ENCODE results near the gene DHX35.
"Not testable (repeated sequence)": the region's sequence is repeated elsewhere in the genome, so short reads cannot be mapped to it uniquely, and the experiment has no call there.

The DHX35 gene

GRCh38 chr20:38940644-38941043, 21.5 kb upstream of the DHX35 start:
- DNase-seq (ENCODE audit: low spot score): no peak

GRCh38 chr20:38941726-38942389, 20.3 kb upstream of the DHX35 start:
- DNase-seq (ENCODE audit: low spot score): no peak

GRCh38 chr20:38945012-38945411, 17.1 kb upstream of the DHX35 start:
- DNase-seq (ENCODE audit: low spot score): no peak

- no peak for DNase-seq (ENCODE audit: low spot score)
Measured at GRCh38 chr20:38946836-38947235, 15.3 kb upstream of the DHX35 start.

- no peak for DNase-seq (ENCODE audit: low spot score)
Measured at GRCh38 chr20:38947931-38948362, 14.2 kb upstream of the DHX35 start.

GRCh38 chr20:38950254-38950653, 11.9 kb upstream of the DHX35 start:
- DNase-seq (ENCODE audit: low spot score): no peak

GRCh38 chr20:38951611-38952010, 10.5 kb upstream of the DHX35 start:
- no peak for DNase-seq (ENCODE audit: low spot score)

- no peak for DNase-seq (ENCODE audit: low spot score)
Measured at GRCh38 chr20:38952153-38952552, 10.0 kb upstream of the DHX35 start.

- DNase-seq (ENCODE audit: low spot score): no peak
Measured at GRCh38 chr20:38953630-38954340, 8.4 kb upstream of the DHX35 start.

- DNase-seq (ENCODE audit: low spot score): no peak
Measured at GRCh38 chr20:38957235-38957876, 4.8 kb upstream of the DHX35 start.

GRCh38 chr20:38957915-38958485, 4.1 kb upstream of the DHX35 start:
- no peak for DNase-seq (ENCODE audit: low spot score)

GRCh38 chr20:38960187-38960687, 1.9 kb upstream of the DHX35 start:
- not testable (repeated sequence) for DNase-seq (ENCODE audit: low spot score)

- DNase-seq (ENCODE audit: low spot score): no peak
Measured at GRCh38 chr20:38961530-38962043, 557 bp upstream of the DHX35 start.

- DNase-seq (ENCODE audit: low spot score): no peak
Measured at GRCh38 chr20:38962928-38963401, 821 bp downstream of the DHX35 start.

GRCh38 chr20:38963745-38964144, 1.6 kb downstream of the DHX35 start:
- no peak for DNase-seq (ENCODE audit: low spot score)

GRCh38 chr20:38965264-38965663, 3.1 kb downstream of the DHX35 start:
- no peak for DNase-seq (ENCODE audit: low spot score)

- DNase-seq (ENCODE audit: low spot score): no peak
Measured at GRCh38 chr20:38968090-38968489, 5.9 kb downstream of the DHX35 start.

GRCh38 chr20:38969708-38970107, 7.6 kb downstream of the DHX35 start:
- no peak for DNase-seq (ENCODE audit: low spot score)

GRCh38 chr20:38970302-38970701, 8.2 kb downstream of the DHX35 start:
- no peak for DNase-seq (ENCODE audit: low spot score)

GRCh38 chr20:38973107-38973506, 11.0 kb downstream of the DHX35 start:
- no peak for DNase-seq (ENCODE audit: low spot score)

- peak; percentile 16 for DNase-seq (ENCODE audit: low spot score)
Measured at GRCh38 chr20:38973645-38974044, 11.5 kb downstream of the DHX35 start.

GRCh38 chr20:38975539-38976120, 13.5 kb downstream of the DHX35 start:
- DNase-seq (ENCODE audit: low spot score): no peak

Data from globus pallidus (tissue), 1 donor.